Measurements from ENCODE around the gene ARMH1. TPM values are rescaled to one million over a fixed set of nuclear protein-coding genes. Genes with fewer than 3 reads are reported as not detected.

The ARMH1 gene
- polyA plus RNA-seq, 1 of the 3 experiments (the other 2 are of a cell fraction), result 6.6 TPM

GRCh38 chr1:44688760-44689446 is 14.4 kb downstream of the ARMH1 start (continued):
- TF ChIP-seq USF2 (IDR thresholded peaks at IDR 0.05; ENCODE audit: borderline replicate concordance, low read depth, low read length) (no peak), FOSL2 (IDR thresholded peaks at IDR 0.05; ENCODE audit: borderline replicate concordance, low read depth) (no peak), RXRA (IDR thresholded peaks at IDR 0.05; ENCODE audit: borderline replicate concordance, low read depth) (no peak), RAD21 (IDR thresholded peaks at IDR 0.05; ENCODE audit: low read length) (no peak), PBX3 (IDR thresholded peaks at IDR 0.05) (no peak), GATA2 (CRISPR knock-in tag; IDR thresholded peaks at IDR 0.05) (no peak), FOXM1 (IDR thresholded peaks at IDR 0.05; ENCODE audit: low read depth) (no peak)

GRCh38 chr1:44689447-44689765 is 14.9 kb downstream of the ARMH1 start:
- H3K4me1 ChIP-seq (ENCODE audit: control insufficient read depth in 1 of 2, insufficient read depth in 2 of 2, low read depth in 1 of 2, low read length in 1 of 2), result no peaks in the 10 kb centered on the region
- POLR2A ChIA-PET, result no interaction called here
- H3K9me2 ChIP-seq, result no peaks in the 10 kb centered on the region
- DNase-seq, result no peak
- CTCF ChIA-PET, result no interaction called here
- WGBS (ENCODE audit: low lambda C conversion rate), result 100% methylated on average over 2 of the region's 3 CpGs
- no peak overlapping the region for H2AFZ ChIP-seq (ENCODE audit: low read depth)
- no peaks in the 10 kb centered on the region for H4K20me1 ChIP-seq (ENCODE audit: insufficient read depth)
- TF ChIP-seq, protein P1, sequence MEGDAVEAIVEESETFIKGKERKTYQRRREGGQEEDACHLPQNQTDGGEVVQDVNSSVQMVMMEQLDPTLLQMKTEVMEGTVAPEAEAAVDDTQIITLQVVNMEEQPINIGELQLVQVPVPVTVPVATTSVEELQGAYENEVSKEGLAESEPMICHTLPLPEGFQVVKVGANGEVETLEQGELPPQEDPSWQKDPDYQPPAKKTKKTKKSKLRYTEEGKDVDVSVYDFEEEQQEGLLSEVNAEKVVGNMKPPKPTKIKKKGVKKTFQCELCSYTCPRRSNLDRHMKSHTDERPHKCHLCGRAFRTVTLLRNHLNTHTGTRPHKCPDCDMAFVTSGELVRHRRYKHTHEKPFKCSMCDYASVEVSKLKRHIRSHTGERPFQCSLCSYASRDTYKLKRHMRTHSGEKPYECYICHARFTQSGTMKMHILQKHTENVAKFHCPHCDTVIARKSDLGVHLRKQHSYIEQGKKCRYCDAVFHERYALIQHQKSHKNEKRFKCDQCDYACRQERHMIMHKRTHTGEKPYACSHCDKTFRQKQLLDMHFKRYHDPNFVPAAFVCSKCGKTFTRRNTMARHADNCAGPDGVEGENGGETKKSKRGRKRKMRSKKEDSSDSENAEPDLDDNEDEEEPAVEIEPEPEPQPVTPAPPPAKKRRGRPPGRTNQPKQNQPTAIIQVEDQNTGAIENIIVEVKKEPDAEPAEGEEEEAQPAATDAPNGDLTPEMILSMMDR (IDR thresholded peaks at IDR 0.05), result no peak
- TF ChIP-seq RXRA (IDR thresholded peaks at IDR 0.05; ENCODE audit: borderline replicate concordance, low read depth) (no peak), SMC3 (IDR thresholded peaks at IDR 0.05; ENCODE audit: low read depth, low read length) (no peak), RFX5 (IDR thresholded peaks at IDR 0.05; ENCODE audit: low read length) (no peak), ELF1 (IDR thresholded peaks at IDR 0.05) (no peak), USF2 (IDR thresholded peaks at IDR 0.05; ENCODE audit: borderline replicate concordance, low read depth, low read length) (no peak), MEF2A (IDR thresholded peaks at IDR 0.05; ENCODE audit: borderline replicate concordance, low read depth) (no peak), RCOR1 (IDR thresholded peaks at IDR 0.05; ENCODE audit: low read length) (no peak), FOSL2 (IDR thresholded peaks at IDR 0.05; ENCODE audit: borderline replicate concordance, low read depth) (no peak), NFIC (IDR thresholded peaks at IDR 0.05; ENCODE audit: borderline replicate concordance) (no peak), NRF1 (IDR thresholded peaks at IDR 0.05; ENCODE audit: low read depth, low read length) (no peak), POLR2AphosphoS5 (IDR thresholded peaks at IDR 0.05; ENCODE audit: low read depth, low read length) (no peak), FOXM1 (IDR thresholded peaks at IDR 0.05; ENCODE audit: low read depth) (no peak), FOXJ3 (CRISPR knock-in tag; IDR thresholded peaks at IDR 0.05) (no peak)
- H3K27ac ChIP-seq (ENCODE audit: low read depth in 2 of 2, low read length in 1 of 2), result no peak overlapping the region
- no peaks in the 10 kb centered on the region for H3K9me3 ChIP-seq
- no peaks in the 10 kb centered on the region for H3F3A ChIP-seq (replicated peaks; ENCODE audit: insufficient read depth)
- no peak overlapping the region for H3K4me3 ChIP-seq (ENCODE audit: low read depth in 2 of 2, low read length in 1 of 2)
- no peak overlapping the region for H3K4me2 ChIP-seq
- no peak overlapping the region for H3K9ac ChIP-seq
- no peaks in the 10 kb centered on the region for H3K36me3 ChIP-seq (replicated peaks in 1 of 2; ENCODE audit: control insufficient read depth in 1 of 2, insufficient read depth in 2 of 2, low read length in 1 of 2)
- H3K79me2 ChIP-seq (ENCODE audit: insufficient read depth), result no peaks in the 10 kb centered on the region
- no peaks in the 10 kb centered on the region for H3K27me3 ChIP-seq (ENCODE audit: insufficient read depth)
